Measurements from ENCODE around the gene DNAAF9. TPM values are rescaled to one million over a fixed set of nuclear protein-coding genes. Genes with fewer than 3 reads are reported as not detected.

The DNAAF9 gene
- total and polyA plus RNA-seq, 12 donors, result 6.9 to 26.1 (median 18.1) TPM

DNA sequence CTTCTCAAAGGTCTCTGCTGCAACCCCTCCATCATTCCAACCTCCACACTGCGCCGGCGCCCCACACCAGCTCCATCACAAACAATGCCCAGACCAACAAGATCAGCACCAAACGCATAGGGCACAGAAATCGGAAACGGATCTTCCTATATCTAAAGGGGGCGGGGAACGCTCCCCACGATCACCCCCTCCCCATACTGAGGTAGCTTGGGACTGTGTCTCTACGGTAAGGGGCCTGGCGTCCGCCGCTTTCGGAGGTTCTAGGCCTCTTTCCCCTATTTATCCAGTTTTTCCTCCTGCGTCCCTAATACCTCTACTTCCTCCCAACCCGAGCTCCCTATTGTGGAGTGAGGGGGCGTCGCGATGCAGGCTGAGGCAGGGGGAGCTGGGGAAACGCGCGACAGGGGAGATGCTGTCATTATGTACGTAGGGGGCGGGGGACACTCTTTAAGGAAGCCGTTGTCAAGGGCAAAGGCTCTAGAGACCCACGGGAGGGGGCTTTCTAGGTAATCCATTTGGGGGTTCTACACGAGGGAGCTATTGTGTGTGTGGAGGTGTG is 909 bp downstream of the DNAAF9 start:
- Histone ChIP-seq H3K4me1 (replicated peaks in 1 of 2) (peaks cover 13 to 15% of the 10 kb centered on the region in 2 donors), H3K27ac (peak overlapping the region; percentile 55 to 98 (median 91)), H3K9me3 (replicated peaks in 1 of 3) (no peaks in the 10 kb centered on the region), H3K4me3 (peak overlapping the region; percentile 19 to 94 (median 68)), H3K36me3 (replicated peaks in 1 of 2) (no peaks in the 10 kb centered on the region), H3K27me3 (no peaks in the 10 kb centered on the region)
- WGBS, 4 donors, result 4 to 11% (median 5%) methylated on average over 24 to 27 of the region's 27 CpGs
- no peak for TF ChIP-seq POLR2A (IDR thresholded peaks at IDR 0.05)
- TF ChIP-seq, protein P1, sequence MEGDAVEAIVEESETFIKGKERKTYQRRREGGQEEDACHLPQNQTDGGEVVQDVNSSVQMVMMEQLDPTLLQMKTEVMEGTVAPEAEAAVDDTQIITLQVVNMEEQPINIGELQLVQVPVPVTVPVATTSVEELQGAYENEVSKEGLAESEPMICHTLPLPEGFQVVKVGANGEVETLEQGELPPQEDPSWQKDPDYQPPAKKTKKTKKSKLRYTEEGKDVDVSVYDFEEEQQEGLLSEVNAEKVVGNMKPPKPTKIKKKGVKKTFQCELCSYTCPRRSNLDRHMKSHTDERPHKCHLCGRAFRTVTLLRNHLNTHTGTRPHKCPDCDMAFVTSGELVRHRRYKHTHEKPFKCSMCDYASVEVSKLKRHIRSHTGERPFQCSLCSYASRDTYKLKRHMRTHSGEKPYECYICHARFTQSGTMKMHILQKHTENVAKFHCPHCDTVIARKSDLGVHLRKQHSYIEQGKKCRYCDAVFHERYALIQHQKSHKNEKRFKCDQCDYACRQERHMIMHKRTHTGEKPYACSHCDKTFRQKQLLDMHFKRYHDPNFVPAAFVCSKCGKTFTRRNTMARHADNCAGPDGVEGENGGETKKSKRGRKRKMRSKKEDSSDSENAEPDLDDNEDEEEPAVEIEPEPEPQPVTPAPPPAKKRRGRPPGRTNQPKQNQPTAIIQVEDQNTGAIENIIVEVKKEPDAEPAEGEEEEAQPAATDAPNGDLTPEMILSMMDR (IDR thresholded peaks at IDR 0.05), result no peak
- intact Hi-C loops (cut with DNase I), result no loop called here
- DNase-seq, result peak in 6 of 7 donors; percentile 26 to 66 (median 40)

DNA sequence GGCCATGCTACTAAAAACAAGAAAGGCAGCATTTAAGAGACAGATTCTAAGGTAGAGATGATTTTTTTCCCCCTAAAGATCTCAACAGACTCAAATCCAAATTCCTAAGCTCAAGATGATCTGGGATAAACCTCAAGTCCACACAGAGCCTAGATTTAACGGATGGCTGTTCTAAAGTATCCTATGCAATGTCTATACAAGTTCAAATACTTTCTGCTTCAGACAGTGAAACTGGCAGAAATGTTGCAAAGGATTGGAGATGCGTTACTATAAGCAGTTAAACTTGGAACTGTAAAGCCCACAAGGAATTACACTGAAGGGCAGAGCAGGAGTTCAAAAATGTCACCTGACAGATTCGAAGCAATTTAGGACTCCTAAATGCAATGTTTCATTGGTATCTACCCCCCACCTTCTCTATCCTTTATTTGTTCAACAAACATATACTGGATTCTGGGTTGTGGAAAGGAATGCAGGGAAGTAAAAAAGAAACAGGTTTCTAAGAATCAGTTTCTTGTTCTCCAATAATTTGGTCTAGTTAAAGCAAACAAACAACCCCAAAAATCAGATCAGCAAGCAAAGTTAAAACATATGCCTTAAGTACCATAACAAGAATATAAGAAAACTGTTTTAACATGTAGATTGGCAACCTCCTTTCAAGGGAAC is 1.6 kb downstream of the DNAAF9 start:
- WGBS, 4 donors, result 35 to 46% (median 40%) methylated on average over 3 of the region's 3 CpGs
- no peak for TF ChIP-seq POLR2A (IDR thresholded peaks at IDR 0.05)
- TF ChIP-seq, protein P1 (IDR thresholded peaks at IDR 0.05), result no peak
- DNase-seq, result no peak
- peak overlapping the region in 4 of 5 donors; percentile 87 to 98 (median 92) for H3K27ac ChIP-seq
- H3K27me3 ChIP-seq, result no peaks in the 10 kb centered on the region
- H3K4me3 ChIP-seq, result peak overlapping the region in 2 of 4 donors; percentile 88 to 94
- intact Hi-C loops (cut with DNase I), result no loop called here
- H3K36me3 ChIP-seq (replicated peaks in 1 of 2), result no peaks in the 10 kb centered on the region
- H3K9me3 ChIP-seq (replicated peaks in 1 of 3), result no peaks in the 10 kb centered on the region
- peaks cover 15 to 20% of the 10 kb centered on the region in 2 donors for H3K4me1 ChIP-seq (replicated peaks in 1 of 2)

DNA sequence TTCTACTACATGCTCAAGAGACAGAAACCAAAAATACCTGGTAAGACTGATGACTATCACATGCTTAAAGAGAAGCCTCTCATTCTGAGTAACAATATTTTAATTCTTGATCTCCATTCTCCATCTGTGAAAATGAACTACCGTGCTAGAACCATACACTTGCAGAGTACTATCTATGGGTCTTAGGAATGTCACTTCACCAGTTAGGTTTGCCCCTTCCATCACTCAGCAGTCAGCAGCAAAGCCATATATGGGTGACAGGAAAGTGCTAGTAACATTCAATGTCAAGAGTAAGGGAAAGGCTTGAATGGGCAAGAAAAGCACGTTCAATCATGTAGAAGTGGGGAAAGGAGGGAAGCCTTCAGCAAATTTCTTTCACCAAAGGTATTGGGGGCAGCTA is 2.3 kb downstream of the DNAAF9 start:
- WGBS, 4 donors, result 77 to 92% (median 83%) methylated on average over 2 of the region's 2 CpGs
- intact Hi-C loops (cut with DNase I), result no loop called here
- no peaks in the 10 kb centered on the region for H3K36me3 ChIP-seq (replicated peaks in 1 of 2)
- H3K9me3 ChIP-seq (replicated peaks in 1 of 3), result no peaks in the 10 kb centered on the region
- H3K4me1 ChIP-seq (replicated peaks in 1 of 2), result peaks cover 17 to 25% of the 10 kb centered on the region in 2 donors
- no peak for DNase-seq
- peak overlapping the region in 1 of 4 donors; percentile 94 for H3K4me3 ChIP-seq
- TF ChIP-seq POLR2A (IDR thresholded peaks at IDR 0.05), result no peak
- no peak overlapping the region for H3K27ac ChIP-seq
- H3K27me3 ChIP-seq, result no peaks in the 10 kb centered on the region

DNA sequence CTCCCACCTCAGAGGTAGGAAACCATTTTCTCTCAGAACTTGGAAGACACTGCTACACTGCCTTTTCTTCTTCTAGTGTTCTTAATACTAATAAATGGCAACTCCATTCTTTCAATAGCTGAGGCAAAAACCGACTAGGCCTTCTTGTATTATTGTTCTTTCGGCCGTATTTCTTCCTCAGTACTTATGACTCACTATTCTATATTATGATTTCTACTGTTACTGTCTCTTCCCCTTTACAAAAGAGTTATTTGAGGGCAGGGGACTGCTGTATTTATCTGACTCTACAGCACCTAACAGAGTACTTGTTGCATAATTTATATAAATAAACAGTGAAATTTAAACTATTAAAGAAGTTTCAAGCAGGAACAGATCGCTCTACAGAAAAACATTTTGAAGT is 3.1 kb downstream of the DNAAF9 start:
- TF ChIP-seq, protein P1 (IDR thresholded peaks at IDR 0.05), result no peak
- TF ChIP-seq POLR2A (IDR thresholded peaks at IDR 0.05), result no peak
- intact Hi-C loops (cut with DNase I), result no loop called here
- WGBS, 4 donors, result 66 to 76% (median 71%) methylated on average over 4 of the region's 4 CpGs
- Histone ChIP-seq H3K27me3 (no peaks in the 10 kb centered on the region), H3K4me3 (no peak overlapping the region), H3K27ac (no peak overlapping the region), H3K9me3 (replicated peaks in 1 of 3) (no peaks in the 10 kb centered on the region), H3K36me3 (replicated peaks in 1 of 2) (no peaks in the 10 kb centered on the region), H3K4me1 (replicated peaks in 1 of 2) (peaks cover 17 to 27% of the 10 kb centered on the region in 2 donors)
- DNase-seq, result no peak

Measured in adrenal gland (tissue), 12 donors.